ENCODE measurements around the gene PEF1.

PEF1 gene

GRCh38 chr1:31628931-31629556 lies 15.6 kb downstream of the PEF1 start:
- DNase-seq (ENCODE audit: low read depth in 2 of 2), result no peak

- DNase-seq (ENCODE audit: low read depth in 2 of 2), result no peak
These were observed 16.6 kb downstream of the PEF1 start for GRCh38 chr1:31627930-31628559.

- no peak for DNase-seq (ENCODE audit: low read depth in 2 of 2)
These were observed 17.3 kb downstream of the PEF1 start for GRCh38 chr1:31627301-31627929.

- no peak for DNase-seq (ENCODE audit: low read depth in 2 of 2)
These were observed 18.2 kb downstream of the PEF1 start for GRCh38 chr1:31626223-31627207.

- DNase-seq (ENCODE audit: low read depth in 2 of 2), result no peak
These were observed 19.0 kb downstream of the PEF1 start for GRCh38 chr1:31625561-31626222.

- DNase-seq (ENCODE audit: low read depth in 2 of 2), result no peak
These were observed 19.8 kb downstream of the PEF1 start for GRCh38 chr1:31624731-31625514.

- DNase-seq (ENCODE audit: low read depth in 2 of 2), result no peak
These were observed 20.4 kb downstream of the PEF1 start for GRCh38 chr1:31624309-31624708.

- DNase-seq (ENCODE audit: low read depth in 2 of 2), result no peak
These were observed 21.3 kb downstream of the PEF1 start for GRCh38 chr1:31623365-31623764.

GRCh38 chr1:31621847-31622730 lies 22.6 kb downstream of the PEF1 start:
- no peak for DNase-seq (ENCODE audit: low read depth in 2 of 2)

GRCh38 chr1:31621498-31621820 lies 23.2 kb downstream of the PEF1 start:
- no peak for DNase-seq (ENCODE audit: low read depth in 2 of 2)

GRCh38 chr1:31620631-31621497 lies 23.8 kb downstream of the PEF1 start:
- DNase-seq (ENCODE audit: low read depth in 2 of 2), result no peak

- DNase-seq (ENCODE audit: low read depth in 2 of 2), result no peak
These were observed 25.5 kb downstream of the PEF1 start for GRCh38 chr1:31618916-31619846.

- peak in 1 of 2 donors; percentile 17 for DNase-seq (ENCODE audit: low read depth in 2 of 2)
These were observed 26.5 kb downstream of the PEF1 start for GRCh38 chr1:31617916-31618746.

- no peak for DNase-seq (ENCODE audit: low read depth in 2 of 2)
These were observed 27.3 kb downstream of the PEF1 start, which contains the start of gene HCRTR1 for GRCh38 chr1:31617218-31617915. TSS of gene HCRTR1 (plus strand) at chr1:31617689. CDS start at chr1:31619193, 1,504 bp downstream.

GRCh38 chr1:31615939-31616338 lies 28.7 kb downstream of the PEF1 start:
- no peak for DNase-seq (ENCODE audit: low read depth in 2 of 2)

- DNase-seq (ENCODE audit: low read depth in 2 of 2), result no peak
These were observed 29.3 kb downstream of the PEF1 start for GRCh38 chr1:31615414-31615813.

Measured in stimulated activated CD8-positive, alpha-beta memory T cell treated with anti-CD3 and anti-CD28 coated beads, Interleukin-2, amount 100 ng/mL, for 1 hour (primary cell).